Activated B cell treated with CpG ODN at 0.5 μM for 24 hours (primary cell): ENCODE results near the gene DCLRE1B. TPM values are rescaled to one million over a fixed set of nuclear protein-coding genes. Genes with fewer than 3 reads are reported as not detected.

Experiments used
- ATAC-seq: fragments of 200-7000 bp; cut with Tn5 transposase; one replicate; pipeline ENCODE4 v1.10.0; 2021; ENCODE audit warnings: low read depth, mild to moderate bottlenecking, moderate library complexity
- CTCF ChIA-PET: fragments of 350-600 bp; sonication (Branson Sonifier 250); formaldehyde crosslinking; loops from one replicate; lab custom pipeline; 2021; ENCODE audit warnings: antibody characterized with exemption; lab: Charles Lee
- POLR2A ChIA-PET: fragments of 350-600 bp; sonication (Branson Sonifier 250); formaldehyde crosslinking; loops from one replicate; lab custom pipeline; 2021; ENCODE audit warnings: antibody characterized with exemption; lab: Charles Lee
- DNase-seq: peaks from one replicate; pipeline ENCODE4 v3.0.0; 2022
- H3K27ac Mint-ChIP-seq: one replicate; pipeline ENCODE4 v1.8.0; 2020; ENCODE audit warnings: mixed read lengths
- H3K27me3 Mint-ChIP-seq: one replicate; pipeline ENCODE4 v1.8.0; 2021; ENCODE audit warnings: mixed read lengths
- H3K36me3 Mint-ChIP-seq: one replicate; pipeline ENCODE4 v1.8.0; 2021; ENCODE audit warnings: low read depth, mixed read lengths
- H3K4me1 Mint-ChIP-seq: one replicate; pipeline ENCODE4 v1.8.0; 2021; ENCODE audit warnings: mixed read lengths
- H3K4me3 Mint-ChIP-seq: one replicate; pipeline ENCODE4 v1.8.0; 2020; ENCODE audit warnings: mild to moderate bottlenecking, mixed read lengths
- H3K9me3 Mint-ChIP-seq: one replicate; pipeline ENCODE4 v1.8.0; 2020; ENCODE audit warnings: mixed read lengths
- intact Hi-C: fragments of 100-400 bp; cut with micrococcal nuclease; formaldehyde crosslinking; loops from one replicate; pipeline ENCODE4 v1.15.1; 2024
- total RNA-seq: library from RNA; stranded (reverse); gene quantifications from 2 replicates; pipeline ENCODE4 v1.2.3, GENCODE V29; 2022
- TF ChIP-seq, protein P1 (sequence below): fragments of 200-600 bp; IDR thresholded peaks from one replicate; pipeline ENCODE4 v1.8.0; 2022; ENCODE audit warnings: antibody characterized with exemption, mild to moderate bottlenecking

The DCLRE1B gene
- total RNA-seq, 1 donor from 2014 or later, result 5.4 TPM

DNA sequence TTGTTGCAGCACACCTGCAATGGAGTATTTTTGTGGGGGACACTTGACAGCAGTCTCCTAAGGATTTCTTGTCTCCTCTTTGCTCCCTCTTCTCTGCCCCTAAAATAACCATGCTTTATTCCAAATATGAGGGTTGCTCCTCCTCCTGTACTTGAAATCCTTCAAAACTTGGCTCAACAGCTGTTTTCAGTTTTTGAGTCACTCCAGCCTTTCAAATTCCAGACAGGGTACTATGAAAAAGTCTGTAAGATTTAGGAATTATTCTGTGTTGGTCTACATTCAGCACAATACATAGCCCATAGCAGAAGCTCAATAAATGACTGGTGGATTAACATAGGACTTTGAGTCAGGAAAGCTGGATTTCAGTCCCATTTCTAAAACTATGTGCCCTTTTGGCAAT is 6.0 kb upstream of the DCLRE1B start:
- H3K4me3 Mint-ChIP-seq, result no peak overlapping the region
- CTCF ChIA-PET, result no interaction called here
- POLR2A ChIA-PET, result interaction anchor here (0.7 kb wide), 1 partner anchor 88 kb away, joined by 5 read pairs; no protein-coding TSS in a partner anchor
- H3K27me3 Mint-ChIP-seq, result no peaks in the 10 kb centered on the region
- H3K4me1 Mint-ChIP-seq, result peaks cover 34% of the 10 kb centered on the region
- DNase-seq (no peak), ATAC-seq (no peak)
- no peaks in the 10 kb centered on the region for H3K9me3 Mint-ChIP-seq
- intact Hi-C loops, result no loop called here
- peaks cover 89% of the 10 kb centered on the region for H3K36me3 Mint-ChIP-seq
- H3K27ac Mint-ChIP-seq, result no peak overlapping the region
- TF ChIP-seq, protein P1, sequence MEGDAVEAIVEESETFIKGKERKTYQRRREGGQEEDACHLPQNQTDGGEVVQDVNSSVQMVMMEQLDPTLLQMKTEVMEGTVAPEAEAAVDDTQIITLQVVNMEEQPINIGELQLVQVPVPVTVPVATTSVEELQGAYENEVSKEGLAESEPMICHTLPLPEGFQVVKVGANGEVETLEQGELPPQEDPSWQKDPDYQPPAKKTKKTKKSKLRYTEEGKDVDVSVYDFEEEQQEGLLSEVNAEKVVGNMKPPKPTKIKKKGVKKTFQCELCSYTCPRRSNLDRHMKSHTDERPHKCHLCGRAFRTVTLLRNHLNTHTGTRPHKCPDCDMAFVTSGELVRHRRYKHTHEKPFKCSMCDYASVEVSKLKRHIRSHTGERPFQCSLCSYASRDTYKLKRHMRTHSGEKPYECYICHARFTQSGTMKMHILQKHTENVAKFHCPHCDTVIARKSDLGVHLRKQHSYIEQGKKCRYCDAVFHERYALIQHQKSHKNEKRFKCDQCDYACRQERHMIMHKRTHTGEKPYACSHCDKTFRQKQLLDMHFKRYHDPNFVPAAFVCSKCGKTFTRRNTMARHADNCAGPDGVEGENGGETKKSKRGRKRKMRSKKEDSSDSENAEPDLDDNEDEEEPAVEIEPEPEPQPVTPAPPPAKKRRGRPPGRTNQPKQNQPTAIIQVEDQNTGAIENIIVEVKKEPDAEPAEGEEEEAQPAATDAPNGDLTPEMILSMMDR, result no peak

DNA sequence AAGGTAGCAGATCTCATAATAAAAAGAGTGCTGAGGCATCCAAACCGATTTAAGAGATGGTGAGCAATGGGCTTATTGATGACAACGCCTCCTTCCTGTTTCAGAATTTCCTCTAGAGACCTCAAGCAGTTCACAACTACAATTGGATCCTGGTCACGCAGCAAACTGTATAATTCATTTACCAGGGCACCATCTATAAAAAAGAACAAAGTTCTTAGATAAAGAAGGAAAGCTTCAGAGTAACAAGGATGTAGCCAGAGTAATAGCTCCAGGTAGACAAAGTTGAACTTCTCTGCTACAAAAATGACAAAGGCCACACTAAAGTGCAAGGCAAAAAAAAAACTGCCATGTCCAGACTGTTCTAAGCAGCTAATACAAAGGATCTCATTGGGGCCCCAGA is 3.9 kb upstream of the DCLRE1B start:
- peaks cover 83% of the 10 kb centered on the region for H3K36me3 Mint-ChIP-seq
- no peak overlapping the region for H3K4me3 Mint-ChIP-seq
- ATAC-seq, result no peak

GRCh38 chr1:113903501-113904292 is 1.4 kb upstream of the DCLRE1B start:
- H3K9me3 Mint-ChIP-seq, result no peaks in the 10 kb centered on the region
- TF ChIP-seq, protein P1, result no peak
- ATAC-seq, result no peak
- ChIA-PET POLR2A (interaction anchor here (0.7 to 5.2 kb wide), 11 partner anchors 26 to 144 kb away, joined by 3 to 127 read pairs (median 9); partner anchors contain the start of genes HIPK1, PHTF1 and RSBN1), CTCF (interaction anchor here (0.7 to 3.8 kb wide), 9 partner anchors 26 to 1185 kb away, joined by 3 to 43 read pairs (median 4); partner anchors contain the start of gene HIPK1)
- H3K27ac Mint-ChIP-seq, result peak overlapping the region; percentile 95
- intact Hi-C loops, result loop anchor here (1.0 to 10.0 kb wide), 3 partner anchors 32 to 1509 kb away; partner anchors contain the start of genes CTTNBP2NL and PTPN22
- no peaks in the 10 kb centered on the region for H3K27me3 Mint-ChIP-seq
- H3K4me3 Mint-ChIP-seq, result peak overlapping the region; percentile 94
- DNase-seq, result no peak
- peaks cover 55% of the 10 kb centered on the region for H3K4me1 Mint-ChIP-seq
- peaks cover 69% of the 10 kb centered on the region for H3K36me3 Mint-ChIP-seq

More for the DNA sequence above, 3.9 kb upstream of the DCLRE1B start:
- ChIA-PET CTCF (interaction anchor here (1.3 kb wide), 1 partner anchor 32 kb away, joined by 4 read pairs; no protein-coding TSS in a partner anchor), POLR2A (no interaction called here)
- TF ChIP-seq, protein P1, result no peak
- no peak for DNase-seq
- Mint-ChIP-seq H3K27ac (peak overlapping the region; percentile 50), H3K9me3 (no peaks in the 10 kb centered on the region), H3K27me3 (no peaks in the 10 kb centered on the region), H3K4me1 (peaks cover 54% of the 10 kb centered on the region)
- intact Hi-C loops, result loop anchor here (10.0 kb wide), 2 partner anchors 384 to 1506 kb away; partner anchors contain the start of gene CTTNBP2NL

GRCh38 chr1:113904293-113904673 is 843 bp upstream of the DCLRE1B start:
- Mint-ChIP-seq H3K27ac (peak overlapping the region; percentile 95), H3K4me3 (peak overlapping the region; percentile 94), H3K9me3 (no peaks in the 10 kb centered on the region), H3K27me3 (no peaks in the 10 kb centered on the region), H3K4me1 (peaks cover 51% of the 10 kb centered on the region), H3K36me3 (peaks cover 64% of the 10 kb centered on the region)
- ChIA-PET POLR2A (interaction anchor here (0.7 to 5.2 kb wide), 11 partner anchors 25 to 145 kb away, joined by 3 to 127 read pairs (median 9); partner anchors contain the start of genes HIPK1, PHTF1 and RSBN1), CTCF (interaction anchor here (1.0 to 3.8 kb wide), 9 partner anchors 23 to 70 kb away, joined by 3 to 43 read pairs (median 4); partner anchors contain the start of gene HIPK1)
- DNase-seq (no peak), ATAC-seq (peak; percentile 16)
- TF ChIP-seq, protein P1, result no peak
- intact Hi-C loops, result loop anchor here (1.0 to 10.0 kb wide), 3 partner anchors 33 to 1509 kb away; partner anchors contain the start of genes CTTNBP2NL and PTPN22
